ENCODE results near the gene HOXB7. TPM values are rescaled to one million over a fixed set of nuclear protein-coding genes. Genes with fewer than 3 reads are reported as not detected.
A peak's percentile ranks its signal among the peaks of the same experiment; 100 is the strongest.

HOXB7 gene
- total RNA-seq, 1 experiment from 2014 or later = not detected

GRCh38 chr17:48615047-48615962 is 4.5 kb upstream of the HOXB7 start, which contains the start of gene HOXB8:
Gene HOXB8, minus strand, starts transcription at chr17:48615292. Its CDS starts 588 bp downstream, at chr17:48614704.
- peaks cover 12 to 36% of the 10 kb centered on the region in 2 experiments for H3K4me1 Mint-ChIP-seq
- peak within 1 kb of the TSS; percentile 53; the same call in 1 of the 2 replicates for H2BK15ac ChIP-seq (ENCODE audit: low read depth, low read length)
- H3K27me3 Mint-ChIP-seq (ENCODE audit: low read depth) = peaks cover 100% of the 10 kb centered on the region
- no peak within 1 kb of the TSS for H4K91ac ChIP-seq (ENCODE audit: insufficient read length, low read depth, low read length)
- H2BK5ac ChIP-seq (ENCODE audit: insufficient read length, low read length) = no peak within 1 kb of the TSS
- H3K79me1 ChIP-seq (ENCODE audit: insufficient read depth, low read depth, low read length, poor library complexity, severe bottlenecking) = no peaks in the 10 kb centered on the region
- no peak within 1 kb of the TSS for H2AK5ac ChIP-seq (ENCODE audit: insufficient read length, low read length)
- no peak within 1 kb of the TSS for H3K4me2 ChIP-seq (ENCODE audit: insufficient read depth, insufficient read length, low read length)
- H3K27me3 ChIP-seq (ENCODE audit: insufficient read depth, low read length) = peaks cover 97% of the 10 kb centered on the region
- H2BK12ac ChIP-seq (ENCODE audit: insufficient read length, low read depth, low read length) = no peak within 1 kb of the TSS
- no peak within 1 kb of the TSS for H3K14ac ChIP-seq (ENCODE audit: insufficient read depth, low read length)
- H3K4me3 Mint-ChIP-seq = no peak within 1 kb of the TSS
- H2BK20ac ChIP-seq (ENCODE audit: low read depth, low read length, poor library complexity, severe bottlenecking) = no peak within 1 kb of the TSS
- no peak within 1 kb of the TSS for H4K5ac ChIP-seq (ENCODE audit: insufficient read length, low read depth, low read length)
- H2AFZ ChIP-seq (ENCODE audit: low read length) = no peak within 1 kb of the TSS
- no peaks in the 10 kb centered on the region for H3K9me3 ChIP-seq (ENCODE audit: control insufficient read depth, low read depth, low read length)
- H2BK120ac ChIP-seq (ENCODE audit: low read depth, low read length, poor library complexity, severe bottlenecking) = no peak within 1 kb of the TSS
- WGBS (ENCODE audit: extremely low coverage, insufficient read length, low lambda C conversion rate) = no CpG with 5 or more reads among the region's 41 CpGs
- no peak within 1 kb of the TSS for H3T11ph ChIP-seq (ENCODE audit: low read length)
- no peak within 1 kb of the TSS for H3K23ac ChIP-seq (ENCODE audit: insufficient read length, low read depth, low read length)
- H4K20me1 ChIP-seq (ENCODE audit: control insufficient read depth, insufficient read depth, insufficient read length) = no peaks in the 10 kb centered on the region
- H3K27ac Mint-ChIP-seq = no peak within 1 kb of the TSS
- H3K4me1 ChIP-seq (ENCODE audit: insufficient read depth, low read length) = no peaks in the 10 kb centered on the region
- no peak for TF ChIP-seq CTCF (conservative IDR thresholded peaks at IDR 0.05)
- H3K27ac ChIP-seq (ENCODE audit: insufficient read length, low read depth, low read length) = no peak within 1 kb of the TSS
- no peak within 1 kb of the TSS for H3K18ac ChIP-seq (ENCODE audit: insufficient read length, low read depth, low read length)
- H3K23me2 ChIP-seq (ENCODE audit: insufficient read length, low read depth, low read length, poor library complexity, severe bottlenecking) = peaks cover 3% of the 10 kb centered on the region
- no peaks in the 10 kb centered on the region for H3K79me2 ChIP-seq (ENCODE audit: insufficient read depth, low read length)
- H3K36me3 Mint-ChIP-seq (ENCODE audit: insufficient read depth in 1 of 3, low read depth in 3 of 3) = no peaks in the 10 kb centered on the region; a peak in 1 of 7 replicates
- no peak within 1 kb of the TSS for H3K9ac ChIP-seq (ENCODE audit: extremely low read depth, insufficient read length, low read length)
- no peak within 1 kb of the TSS for H3K56ac ChIP-seq (ENCODE audit: insufficient read length, low read depth, low read length)
- DNase-seq = no peak
- no peak within 1 kb of the TSS for H3K4ac ChIP-seq (ENCODE audit: low read depth, low read length)
- H3K9me3 Mint-ChIP-seq = peaks cover 7 to 21% of the 10 kb centered on the region in 2 experiments; a peak in 4 of 5 replicates
- no peak within 1 kb of the TSS for H4K8ac ChIP-seq (replicated peaks; ENCODE audit: insufficient read length, low read depth, low read length)

Data from H9 (cell line).